ENCODE measurements around the gene ST6GALNAC4.

ST6GALNAC4 gene

GRCh38 chr9:127929625-127929979, 12.8 kb upstream of the ST6GALNAC4 start:
- DNase-seq (ENCODE audit: low spot score) = no peak

- no peak for DNase-seq (ENCODE audit: low spot score)
Measured at GRCh38 chr9:127928676-127929624, 12.1 kb upstream of the ST6GALNAC4 start.

GRCh38 chr9:127927988-127928675, 11.3 kb upstream of the ST6GALNAC4 start:
- no peak for DNase-seq (ENCODE audit: low spot score)

GRCh38 chr9:127927201-127927987, 10.6 kb upstream of the ST6GALNAC4 start:
- DNase-seq (ENCODE audit: low spot score) = peak; percentile 51

- no peak for DNase-seq (ENCODE audit: low spot score)
Measured at GRCh38 chr9:127926906-127927200, 10.0 kb upstream of the ST6GALNAC4 start.

GRCh38 chr9:127925959-127926905, 9.4 kb upstream of the ST6GALNAC4 start:
- DNase-seq (ENCODE audit: low spot score) = no peak

GRCh38 chr9:127924736-127925444, 8.0 kb upstream of the ST6GALNAC4 start:
- no peak for DNase-seq (ENCODE audit: low spot score)

GRCh38 chr9:127923771-127924170, 6.9 kb upstream of the ST6GALNAC4 start:
- DNase-seq (ENCODE audit: low spot score) = peak; percentile 90

GRCh38 chr9:127923046-127923445, 6.2 kb upstream of the ST6GALNAC4 start:
- DNase-seq (ENCODE audit: low spot score) = no peak

GRCh38 chr9:127921557-127922120, 4.8 kb upstream of the ST6GALNAC4 start:
- no peak for DNase-seq (ENCODE audit: low spot score)

GRCh38 chr9:127920794-127921193, 4.0 kb upstream of the ST6GALNAC4 start:
- no peak for DNase-seq (ENCODE audit: low spot score)

GRCh38 chr9:127919253-127919815, 2.5 kb upstream of the ST6GALNAC4 start:
- DNase-seq (ENCODE audit: low spot score) = peak; percentile 100

GRCh38 chr9:127918183-127919107, 1.6 kb upstream of the ST6GALNAC4 start:
- no peak for DNase-seq (ENCODE audit: low spot score)

- DNase-seq (ENCODE audit: low spot score) = no peak
Measured at GRCh38 chr9:127917603-127918002, 762 bp upstream of the ST6GALNAC4 start.

GRCh38 chr9:127915801-127916719, 781 bp downstream of the ST6GALNAC4 start:
- no peak for DNase-seq (ENCODE audit: low spot score)

GRCh38 chr9:127915325-127915752, 1.5 kb downstream of the ST6GALNAC4 start:
- DNase-seq (ENCODE audit: low spot score) = no peak

GRCh38 chr9:127913682-127914081, 3.2 kb downstream of the ST6GALNAC4 start:
- no peak for DNase-seq (ENCODE audit: low spot score)

- no peak for DNase-seq (ENCODE audit: low spot score)
Measured at GRCh38 chr9:127912882-127913281, 4.0 kb downstream of the ST6GALNAC4 start.
